Activated CD8-positive, alpha-beta memory T cell treated with anti-CD3 and anti-CD28 coated beads for 4 hours (primary cell): ENCODE data around the gene NLRP3.
"Not testable (repeated sequence)": the region's sequence is repeated elsewhere in the genome, so short reads cannot be mapped to it uniquely, and the experiment has no call there.

Experiments used
- DNase-seq, 2 donors: peaks; one replicate each; pipeline ENCODE4 v3.0.0-alpha.2; 2020; ENCODE audit warnings: low read depth in 2 of 2

Gene NLRP3

DNA sequence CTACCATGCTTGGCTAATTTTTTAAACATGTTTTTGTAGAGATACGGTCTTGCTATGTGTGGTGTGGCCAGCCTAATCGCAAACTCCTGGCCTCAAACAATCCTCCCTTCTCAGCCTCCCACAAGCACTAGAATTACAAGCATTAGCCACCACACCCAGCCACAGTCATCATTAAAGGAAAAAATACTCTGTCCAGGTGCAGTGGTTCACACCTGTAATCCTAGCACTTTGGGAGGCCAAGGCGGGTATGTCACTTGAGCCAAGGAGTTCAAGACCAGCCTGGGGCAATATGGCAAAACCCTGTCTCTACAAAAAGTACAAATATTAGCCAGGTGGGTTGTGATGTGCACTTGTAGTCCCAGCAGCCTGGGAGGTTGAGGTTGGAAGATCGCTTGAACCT, 25.0 kb upstream of the NLRP3 start:
- no peak for DNase-seq

DNA sequence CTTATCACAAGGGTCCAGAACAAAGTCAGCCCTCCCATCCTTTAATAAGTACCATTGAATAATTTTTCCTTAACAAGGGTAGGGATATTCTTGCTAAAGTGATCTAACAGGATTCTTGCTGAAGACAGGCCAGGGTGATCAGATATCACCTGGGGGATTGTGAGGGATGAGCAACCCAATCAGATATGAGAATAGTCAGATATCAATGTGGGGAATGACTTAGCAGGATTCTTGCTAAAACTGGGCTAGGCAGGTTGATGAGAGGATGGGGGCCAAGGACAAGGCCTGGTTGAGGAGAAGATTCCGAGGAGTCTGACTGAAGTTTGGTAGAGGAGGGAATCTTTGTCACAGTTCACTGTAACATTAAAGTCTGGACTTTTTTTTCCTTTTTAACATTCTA, 23.9 kb upstream of the NLRP3 start:
- no peak for DNase-seq

DNA sequence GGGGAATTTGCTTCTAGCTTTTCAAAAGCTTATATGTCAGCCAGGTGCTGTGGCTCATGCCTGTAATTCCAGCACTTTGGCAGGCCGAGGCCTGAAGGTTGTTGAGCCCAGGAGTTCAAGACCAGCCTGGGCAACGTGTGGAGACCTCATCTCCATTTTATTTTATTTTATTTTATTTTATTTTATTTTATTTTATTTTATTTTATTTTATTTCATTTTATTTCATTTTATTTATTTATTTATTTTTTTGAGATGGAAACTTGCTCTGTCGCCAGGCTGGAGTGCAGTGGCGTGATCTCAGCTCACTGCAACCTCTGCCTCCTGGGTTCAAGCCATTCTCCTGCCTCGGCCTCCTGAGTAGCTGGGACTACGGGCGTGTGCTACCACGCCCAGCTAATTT, 20.9 kb upstream of the NLRP3 start:
- DNase-seq: not testable (repeated sequence)

DNA sequence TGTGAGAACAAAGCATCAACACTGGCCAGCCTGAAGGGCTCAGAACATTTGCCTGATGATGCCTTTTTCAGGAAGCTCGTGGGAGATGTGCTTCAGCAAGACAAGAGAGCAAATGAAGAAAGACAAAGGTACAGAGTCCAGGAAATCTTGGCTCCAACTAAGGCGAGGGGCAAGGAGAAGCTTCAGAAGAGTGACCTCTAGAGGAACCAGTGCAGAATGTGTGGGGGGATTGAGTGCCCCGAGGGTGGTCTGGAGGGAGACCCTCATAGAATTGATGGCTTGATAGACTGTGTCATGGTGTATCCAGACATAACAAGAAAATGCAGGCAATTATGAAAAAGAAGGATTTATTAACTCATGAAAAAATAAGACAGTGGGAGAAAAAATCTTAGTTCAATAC, 15.3 kb upstream of the NLRP3 start:
- no peak for DNase-seq

DNA sequence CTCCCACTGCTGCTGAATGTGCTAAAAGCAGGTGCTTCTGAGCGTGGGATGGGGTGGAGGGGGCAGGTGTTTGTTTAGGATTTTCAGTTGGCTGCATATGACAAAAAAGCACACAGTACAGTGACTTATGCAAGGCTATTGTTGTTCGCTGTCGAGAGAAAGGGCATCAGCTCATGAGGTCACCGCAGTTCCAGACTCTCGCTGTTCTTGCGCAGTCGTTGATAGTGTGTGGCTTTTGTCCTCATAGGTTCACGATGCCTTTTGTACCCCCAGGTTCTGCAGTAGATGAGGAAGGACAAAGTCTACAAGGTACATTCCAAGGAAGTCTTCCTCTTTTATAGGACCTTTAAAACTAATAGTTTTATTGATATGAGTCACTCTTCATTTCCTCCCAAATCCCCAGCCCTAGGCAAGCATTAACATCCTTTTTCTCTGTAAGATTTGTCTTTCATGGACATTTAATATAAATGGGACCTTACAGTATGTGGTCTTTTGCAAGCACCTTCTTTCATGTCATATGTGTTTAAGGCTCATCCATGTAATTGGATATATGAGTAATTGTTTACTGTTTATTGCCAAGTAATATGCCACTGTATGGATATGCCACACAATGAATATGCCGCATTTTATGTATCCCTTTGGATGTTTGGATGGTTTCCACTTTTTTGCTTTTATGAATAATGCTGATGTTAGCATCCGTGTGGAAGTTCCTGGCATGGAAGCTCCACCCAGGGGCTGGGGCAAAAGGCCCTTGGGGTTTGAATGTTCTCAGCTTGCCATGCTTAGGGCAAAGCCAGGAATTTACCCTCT, 14.5 kb upstream of the NLRP3 start:
- no peak for DNase-seq

DNA sequence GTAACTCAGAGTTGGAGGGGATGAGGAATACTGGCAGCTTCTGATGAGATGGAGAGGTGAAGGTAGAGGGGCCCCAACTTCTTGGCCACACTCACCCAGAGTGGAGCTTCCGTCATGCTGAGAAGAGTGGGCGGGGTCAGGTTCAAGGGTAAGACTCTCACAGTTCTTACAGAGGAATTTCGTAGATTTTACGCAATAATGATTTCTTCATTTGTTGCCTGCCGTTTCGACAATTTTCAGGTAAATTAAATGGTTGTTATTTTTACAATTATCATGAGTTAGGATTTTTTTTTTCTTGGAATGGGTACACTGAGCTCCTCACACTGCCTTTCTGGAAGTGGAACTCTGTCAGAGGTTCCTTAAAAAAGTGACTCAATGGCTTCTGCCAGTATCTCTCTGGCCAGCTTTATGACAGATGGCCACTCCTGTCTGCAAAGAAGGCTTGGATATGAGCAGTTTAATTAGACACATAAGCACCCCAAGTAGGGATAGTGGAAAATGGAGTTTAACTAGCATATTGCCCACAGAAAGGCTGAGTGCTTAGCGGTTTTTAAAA, 13.8 kb upstream of the NLRP3 start:
- DNase-seq: no peak

DNA sequence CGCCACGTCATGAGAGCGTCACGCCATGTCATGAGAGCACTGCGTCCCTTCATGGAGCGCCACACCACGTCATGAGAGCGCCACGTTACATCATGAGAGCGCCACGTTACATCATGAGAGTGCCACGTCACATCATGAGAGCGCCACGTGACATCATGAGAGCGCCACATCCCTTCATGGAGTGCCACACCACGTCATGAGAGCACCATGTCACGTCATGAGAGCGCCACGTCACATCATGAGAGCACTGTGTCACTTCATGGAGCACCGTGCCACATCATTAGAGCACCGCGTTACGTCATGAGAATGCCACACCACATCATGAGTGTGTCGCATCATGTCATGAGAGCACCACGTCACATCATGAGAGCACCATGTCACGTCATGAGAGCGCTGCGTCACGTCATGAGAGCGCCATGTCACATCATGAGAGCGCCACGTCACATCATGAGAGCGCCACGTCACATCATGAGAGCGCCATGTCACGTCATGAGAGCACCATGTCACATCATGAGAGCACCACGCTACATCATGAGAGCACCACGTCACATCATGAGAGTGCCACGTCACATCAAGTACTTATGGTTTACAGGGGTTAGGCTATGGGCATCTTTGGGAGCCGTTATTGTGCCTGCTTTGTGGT, 9.8 kb upstream of the NLRP3 start:
- no peak for DNase-seq

DNA sequence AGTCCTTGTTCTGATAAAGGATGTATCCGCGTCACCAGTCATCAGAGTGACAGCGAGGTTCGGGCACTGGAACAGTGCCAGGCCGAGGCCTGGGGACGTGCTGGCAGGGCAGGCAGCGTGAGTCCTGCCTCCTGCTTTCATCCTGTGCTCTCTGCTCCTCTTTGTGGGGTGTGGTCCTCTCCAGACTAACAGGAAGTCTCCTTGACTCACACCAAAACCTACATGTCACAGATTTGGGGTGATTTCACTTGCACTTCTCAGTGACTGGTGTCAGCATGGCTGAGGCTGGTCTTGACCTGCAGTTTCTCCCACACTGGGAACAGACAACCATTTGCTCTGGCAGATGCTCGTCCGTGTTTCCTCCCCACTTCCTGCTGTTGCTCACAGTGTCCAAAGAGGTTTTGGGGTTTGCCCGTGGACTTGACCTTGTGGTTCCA, 8.8 kb upstream of the NLRP3 start:
- peak; percentile 33 to 39 for DNase-seq

DNA sequence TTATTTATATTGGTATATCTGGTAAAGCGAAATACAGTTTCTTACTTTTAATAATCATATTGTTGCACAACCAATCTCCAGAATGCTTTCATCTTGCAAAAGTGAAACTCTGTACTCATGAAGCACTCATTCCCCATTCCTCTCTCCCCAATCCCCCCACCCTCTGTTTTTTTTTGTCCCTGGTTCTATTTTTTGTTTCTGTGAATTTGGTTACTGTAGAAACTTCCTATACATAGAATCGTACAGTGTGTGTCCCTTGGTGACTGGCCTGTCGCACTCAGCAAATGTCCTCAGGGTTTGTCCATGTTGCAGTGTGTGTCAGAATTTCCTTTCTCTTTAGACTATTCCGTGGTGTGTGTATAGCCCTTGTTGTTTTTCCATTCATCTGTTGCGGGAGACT, 7.9 kb upstream of the NLRP3 start:
- no peak for DNase-seq

DNA sequence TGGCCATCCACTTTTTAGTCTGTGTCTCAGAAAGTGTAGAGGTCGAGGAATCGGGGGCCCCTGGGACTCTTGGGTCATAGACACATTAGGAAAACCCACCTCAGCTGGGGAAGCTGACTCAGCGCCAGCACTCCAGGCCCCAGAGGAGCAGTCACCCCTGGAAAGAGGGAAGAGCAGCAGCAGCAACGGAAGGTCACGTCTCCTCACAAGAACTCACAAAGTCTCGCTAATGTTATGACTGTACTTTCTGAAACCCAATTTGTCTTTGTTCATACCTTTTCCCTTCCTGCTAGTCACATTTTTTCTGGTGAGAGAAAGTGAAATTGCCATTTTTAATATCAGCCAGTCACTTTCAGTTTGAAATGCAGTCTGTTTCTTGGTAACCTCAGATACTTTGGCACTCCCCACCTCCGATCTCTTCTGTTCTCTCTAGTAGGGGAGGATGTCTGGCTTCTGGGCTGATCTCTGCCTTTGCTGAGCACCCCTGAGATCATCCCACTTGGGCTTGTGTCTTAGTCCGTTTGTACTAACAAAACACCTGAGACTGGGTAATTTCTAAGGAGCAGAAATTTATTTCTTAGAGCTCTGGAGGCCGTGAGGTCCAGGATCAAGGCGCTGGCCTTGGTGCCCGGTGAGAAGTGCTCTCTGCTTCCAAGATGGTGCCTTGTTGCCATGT, 6.0 kb upstream of the NLRP3 start:
- DNase-seq: no peak

DNA sequence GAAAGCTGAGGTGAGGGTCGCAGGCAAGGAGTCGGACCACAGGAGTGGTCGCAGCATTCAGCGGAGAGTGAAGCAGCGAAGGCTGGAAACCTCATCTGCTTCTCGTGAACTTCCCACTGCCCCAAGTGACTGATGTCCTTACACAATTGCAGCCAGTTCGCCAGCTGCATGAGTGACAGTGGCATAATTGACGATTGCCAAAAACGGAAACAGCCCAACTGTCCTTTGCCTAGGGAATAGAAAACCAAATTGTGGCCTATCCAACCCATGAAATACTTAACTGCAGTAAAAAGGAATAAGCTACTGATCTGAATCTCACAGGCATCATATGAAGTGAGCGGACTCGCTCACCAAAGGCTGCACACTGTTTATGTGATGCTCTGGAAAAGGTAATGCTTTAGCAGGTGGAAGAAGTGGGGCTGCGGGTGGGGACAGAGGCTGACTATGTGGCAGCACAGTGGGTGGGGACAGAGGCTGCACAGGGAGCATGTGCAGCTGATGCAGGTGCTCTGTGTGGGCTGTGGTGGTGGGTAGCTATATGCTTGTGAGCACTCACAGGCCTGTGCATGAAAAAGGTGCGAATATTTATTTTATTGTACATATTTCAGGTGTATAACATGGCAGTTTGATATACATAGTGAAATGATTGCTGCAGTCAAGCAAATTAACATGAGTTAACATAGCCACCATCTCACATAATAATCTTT, 4.2 kb upstream of the NLRP3 start:
- DNase-seq: no peak

DNA sequence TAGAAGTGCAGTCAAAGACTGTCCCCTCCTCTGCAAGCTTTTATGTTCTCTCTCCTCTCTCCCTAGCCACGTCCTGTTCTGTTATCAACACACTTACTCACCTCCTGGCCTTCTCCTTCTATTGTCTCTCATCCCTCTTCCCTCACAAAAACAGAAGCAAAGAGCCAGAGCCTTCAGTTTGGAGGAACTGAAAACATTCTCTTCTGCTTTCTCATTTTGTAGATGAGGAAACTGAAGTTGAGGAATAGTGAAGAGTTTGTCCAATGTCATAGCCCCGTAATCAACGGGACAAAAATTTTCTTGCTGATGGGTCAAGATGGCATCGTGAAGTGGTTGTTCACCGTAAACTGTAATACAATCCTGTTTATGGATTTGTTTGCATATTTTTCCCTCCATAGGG, 1.9 kb downstream of the NLRP3 start:
- DNase-seq: no peak

DNA sequence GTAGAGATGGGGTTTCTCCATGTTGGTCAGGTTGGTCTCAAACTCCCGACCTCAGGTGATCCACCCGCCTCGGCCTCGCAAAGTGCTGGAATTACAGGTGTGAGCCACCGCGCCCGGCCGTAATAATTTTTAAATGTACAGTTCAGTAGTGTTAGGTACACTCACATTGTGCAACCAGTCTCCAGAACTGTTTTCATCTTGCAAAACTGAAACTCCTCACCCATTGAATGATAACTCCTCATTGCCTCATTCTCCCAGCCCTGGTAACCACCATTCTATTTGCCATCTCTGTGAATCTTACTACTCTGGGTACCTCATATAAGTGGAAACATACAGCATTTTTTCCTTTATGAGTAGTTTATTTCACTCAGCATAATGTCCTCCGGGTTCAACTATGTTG, 3.4 kb downstream of the NLRP3 start:
- DNase-seq: no peak

DNA sequence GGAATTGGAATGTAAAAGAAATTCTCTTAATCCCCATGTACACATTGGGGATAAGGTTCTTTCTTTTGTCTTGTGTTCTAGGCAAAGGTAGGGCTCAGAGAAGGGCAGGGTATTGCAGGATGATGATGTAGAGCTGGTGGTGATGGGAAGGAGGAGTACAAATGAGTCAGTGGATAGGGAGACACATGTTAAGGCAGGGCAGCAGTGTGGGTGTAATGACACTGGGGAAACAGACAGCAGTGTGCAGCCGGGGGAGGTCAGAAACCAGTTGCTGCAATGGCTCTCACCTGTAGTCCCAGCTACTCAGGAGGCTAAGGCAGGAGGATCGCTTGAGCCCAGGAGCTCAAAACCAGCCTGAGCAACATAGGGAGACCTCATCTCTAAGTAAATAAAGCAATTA, 5.1 kb downstream of the NLRP3 start:
- DNase-seq: no peak

DNA sequence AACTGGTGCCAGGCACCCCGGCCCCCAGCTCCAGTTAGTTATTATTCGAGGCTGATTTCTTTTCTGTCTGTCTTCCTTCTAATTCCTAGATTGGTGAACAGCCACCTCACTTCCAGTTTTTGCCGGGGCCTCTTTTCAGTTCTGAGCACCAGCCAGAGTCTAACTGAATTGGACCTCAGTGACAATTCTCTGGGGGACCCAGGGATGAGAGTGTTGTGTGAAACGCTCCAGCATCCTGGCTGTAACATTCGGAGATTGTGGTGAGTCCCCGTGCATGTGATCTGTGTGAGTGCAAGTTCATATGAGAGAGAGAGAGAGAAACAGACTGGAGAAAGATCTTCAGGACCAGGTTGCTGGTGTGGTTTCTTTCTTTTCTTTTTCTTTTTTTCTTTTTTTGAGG, 13.5 kb downstream of the NLRP3 start:
- no peak for DNase-seq

DNA sequence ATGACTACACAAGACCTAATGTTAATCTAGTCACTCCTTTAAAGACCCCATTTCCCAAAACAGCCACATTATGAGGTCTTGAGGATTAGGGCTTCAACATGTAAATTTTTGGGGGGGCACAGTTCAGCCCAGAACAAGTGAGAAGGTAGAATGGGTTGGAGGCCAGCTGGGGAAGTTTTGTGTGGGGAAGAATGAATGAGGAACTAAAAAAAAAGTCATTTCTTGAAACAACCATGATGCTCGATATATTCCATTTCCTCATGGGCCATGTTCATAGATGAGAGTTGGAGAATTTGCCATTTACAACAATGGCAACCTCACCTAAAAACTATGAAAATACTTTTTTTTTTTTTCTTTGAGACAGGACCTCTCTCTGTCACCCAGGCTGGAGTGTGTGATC, 14.5 kb downstream of the NLRP3 start:
- DNase-seq: no peak

DNA sequence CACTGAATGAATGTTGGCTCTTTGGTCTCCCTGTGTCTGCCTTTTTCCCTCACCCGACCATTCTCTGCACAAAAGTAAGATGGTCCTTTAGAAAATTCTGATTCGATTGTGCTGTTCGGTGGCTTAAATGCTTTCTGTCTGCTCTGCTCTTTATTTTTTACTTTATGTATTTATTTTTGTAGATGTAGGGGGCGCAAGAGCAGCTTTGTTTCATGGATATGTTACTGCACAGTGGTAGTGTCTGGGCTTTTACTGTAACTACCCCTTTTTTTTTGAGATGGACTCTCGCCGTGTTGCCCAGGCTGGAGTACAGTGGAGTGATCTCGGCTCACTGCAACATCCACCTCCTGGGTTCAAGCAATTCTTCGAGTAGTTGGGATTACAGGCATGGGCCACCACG, 15.7 kb downstream of the NLRP3 start:
- DNase-seq: no peak

DNA sequence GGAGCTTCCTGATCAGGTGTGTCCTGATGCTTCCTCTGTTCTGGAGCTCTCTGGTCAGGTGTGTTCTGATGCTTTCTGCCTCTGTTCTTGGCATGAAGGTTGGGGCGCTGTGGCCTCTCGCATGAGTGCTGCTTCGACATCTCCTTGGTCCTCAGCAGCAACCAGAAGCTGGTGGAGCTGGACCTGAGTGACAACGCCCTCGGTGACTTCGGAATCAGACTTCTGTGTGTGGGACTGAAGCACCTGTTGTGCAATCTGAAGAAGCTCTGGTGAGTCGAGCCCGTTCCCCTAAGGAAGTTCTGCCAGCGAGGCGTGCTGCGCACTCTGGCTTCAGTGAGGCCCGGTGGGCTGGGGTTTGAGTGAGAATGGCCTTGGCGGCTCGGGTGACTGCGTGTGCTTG, 18.0 kb downstream of the NLRP3 start:
- no peak for DNase-seq

DNA sequence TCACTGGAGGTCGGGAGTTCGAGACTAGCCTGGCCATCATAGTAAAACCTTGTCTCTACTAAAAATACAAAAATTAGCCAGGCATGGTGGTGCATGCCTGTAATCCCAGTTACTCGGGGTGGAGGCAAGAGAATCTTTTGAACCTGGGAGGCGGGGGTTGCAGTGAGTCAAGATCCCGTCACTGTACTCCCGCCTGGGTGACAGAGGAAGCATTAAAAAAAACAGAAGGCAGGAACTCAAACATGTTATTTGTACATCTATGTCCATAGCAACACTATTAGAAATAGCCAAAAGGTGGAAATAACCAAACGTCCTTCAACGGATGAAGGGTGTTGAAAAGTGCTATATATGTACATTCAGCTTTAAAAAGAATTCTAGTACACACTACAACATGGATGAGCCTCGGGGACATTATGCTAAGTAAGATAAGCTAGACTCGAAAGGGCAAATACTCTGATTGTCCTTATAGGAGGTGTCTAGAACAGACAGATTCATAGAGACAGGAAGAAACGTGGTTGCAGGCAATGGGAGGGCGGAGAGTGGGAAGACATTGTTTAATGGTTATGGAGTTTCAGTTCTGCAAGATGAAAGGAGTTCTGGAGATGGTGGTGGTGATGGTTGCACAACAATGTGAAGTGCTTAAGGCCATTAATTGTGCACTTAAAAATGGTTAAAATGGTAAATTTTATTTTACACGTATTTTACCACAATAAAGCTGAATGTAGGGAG, 19.2 kb downstream of the NLRP3 start:
- no peak for DNase-seq

DNA sequence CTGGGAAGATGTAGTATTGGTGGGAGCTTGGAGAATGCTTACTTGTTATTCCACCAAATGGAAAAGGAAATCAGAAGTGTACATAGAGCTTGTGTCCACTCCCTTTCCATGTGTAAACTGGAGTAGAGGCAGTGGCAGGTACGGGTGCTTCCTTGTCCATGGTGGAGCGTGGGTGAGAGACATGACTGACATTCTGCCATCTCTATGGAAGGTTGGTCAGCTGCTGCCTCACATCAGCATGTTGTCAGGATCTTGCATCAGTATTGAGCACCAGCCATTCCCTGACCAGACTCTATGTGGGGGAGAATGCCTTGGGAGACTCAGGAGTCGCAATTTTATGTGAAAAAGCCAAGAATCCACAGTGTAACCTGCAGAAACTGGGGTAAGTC, 19.8 kb downstream of the NLRP3 start:
- no peak for DNase-seq
